GM19025 (cell line): Measurements from ENCODE around the gene MELTF.

Source experiments
- ATAC-seq: cut with Tn5 transposase; IDR thresholded peaks from one replicate; pipeline ENCODE4 v1.9.1; 2021; ENCODE audit warnings: mild to moderate bottlenecking, low read depth, moderate library complexity; ENCODE audit not compliant: unreplicated experiment

Gene MELTF

DNA sequence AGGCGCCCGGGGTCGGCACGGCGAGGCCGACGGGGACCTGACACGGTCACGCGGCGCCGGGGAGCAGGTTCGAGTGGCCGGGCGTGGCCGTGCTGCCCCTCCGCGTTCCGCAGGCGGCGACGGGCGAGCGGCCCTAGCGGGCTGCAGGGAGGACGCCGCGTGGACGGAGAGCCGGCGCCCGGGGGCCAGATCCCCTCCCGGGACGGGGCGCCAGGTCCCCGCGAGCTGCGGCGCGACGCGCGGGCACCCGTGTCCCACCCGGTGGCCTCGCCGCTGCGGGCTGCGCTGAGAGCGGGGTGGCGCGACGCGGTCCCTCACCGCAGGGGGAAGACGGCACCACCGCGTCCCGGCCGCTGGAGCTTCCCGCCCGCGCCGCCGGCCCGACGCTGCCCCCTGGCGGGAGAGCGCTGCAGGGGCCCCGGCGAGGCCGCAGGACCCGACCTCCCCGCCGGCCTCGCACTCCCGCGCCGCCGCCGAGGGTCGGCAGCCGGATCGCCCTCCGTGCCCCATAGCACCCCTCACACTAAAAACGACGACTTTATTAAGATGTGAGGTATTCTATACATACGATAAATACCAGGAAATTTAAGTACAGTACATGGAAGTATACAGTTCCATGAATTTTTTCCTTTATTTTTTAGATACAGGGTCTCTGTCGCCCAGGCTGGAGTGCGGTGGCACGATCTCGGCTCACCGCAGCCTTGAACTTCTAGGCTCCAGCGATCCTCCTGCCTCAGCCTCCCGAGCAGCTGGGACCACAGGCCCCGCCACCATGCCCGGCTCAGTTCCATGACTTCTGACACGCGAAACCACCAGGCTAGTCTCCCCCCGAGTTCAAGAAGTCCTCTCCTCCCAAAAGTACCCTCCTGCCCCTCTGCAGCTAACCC is 59.7 kb downstream of the MELTF start:
- peak; percentile 43 for ATAC-seq

DNA sequence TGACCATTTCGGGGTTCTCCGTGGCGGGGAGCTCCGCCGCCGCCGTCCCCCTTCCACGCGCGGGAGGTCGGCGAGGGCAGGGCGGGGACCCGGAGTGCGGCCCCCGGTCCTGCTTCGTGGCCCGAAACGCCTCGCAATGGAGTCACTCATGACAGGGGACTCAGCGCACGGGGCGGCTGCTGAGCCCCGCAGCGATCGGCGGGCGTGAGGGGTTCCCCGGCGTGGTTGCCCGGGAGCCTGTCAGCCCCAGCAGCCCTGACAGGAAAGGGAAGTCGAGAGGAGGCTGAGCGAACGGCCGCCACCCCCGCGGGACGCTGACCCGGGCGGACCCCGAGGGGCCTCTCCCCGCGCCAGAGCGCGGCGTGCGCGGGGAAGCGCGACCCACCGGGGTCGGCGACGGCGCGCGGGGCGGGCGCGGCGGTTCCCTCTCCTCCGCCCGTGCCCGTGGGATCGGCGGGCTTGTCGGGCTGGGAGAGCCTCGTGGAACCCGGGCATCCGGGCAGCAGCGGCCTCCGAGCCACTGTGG is 60.4 kb downstream of the MELTF start:
- ATAC-seq: peak; percentile 45

DNA sequence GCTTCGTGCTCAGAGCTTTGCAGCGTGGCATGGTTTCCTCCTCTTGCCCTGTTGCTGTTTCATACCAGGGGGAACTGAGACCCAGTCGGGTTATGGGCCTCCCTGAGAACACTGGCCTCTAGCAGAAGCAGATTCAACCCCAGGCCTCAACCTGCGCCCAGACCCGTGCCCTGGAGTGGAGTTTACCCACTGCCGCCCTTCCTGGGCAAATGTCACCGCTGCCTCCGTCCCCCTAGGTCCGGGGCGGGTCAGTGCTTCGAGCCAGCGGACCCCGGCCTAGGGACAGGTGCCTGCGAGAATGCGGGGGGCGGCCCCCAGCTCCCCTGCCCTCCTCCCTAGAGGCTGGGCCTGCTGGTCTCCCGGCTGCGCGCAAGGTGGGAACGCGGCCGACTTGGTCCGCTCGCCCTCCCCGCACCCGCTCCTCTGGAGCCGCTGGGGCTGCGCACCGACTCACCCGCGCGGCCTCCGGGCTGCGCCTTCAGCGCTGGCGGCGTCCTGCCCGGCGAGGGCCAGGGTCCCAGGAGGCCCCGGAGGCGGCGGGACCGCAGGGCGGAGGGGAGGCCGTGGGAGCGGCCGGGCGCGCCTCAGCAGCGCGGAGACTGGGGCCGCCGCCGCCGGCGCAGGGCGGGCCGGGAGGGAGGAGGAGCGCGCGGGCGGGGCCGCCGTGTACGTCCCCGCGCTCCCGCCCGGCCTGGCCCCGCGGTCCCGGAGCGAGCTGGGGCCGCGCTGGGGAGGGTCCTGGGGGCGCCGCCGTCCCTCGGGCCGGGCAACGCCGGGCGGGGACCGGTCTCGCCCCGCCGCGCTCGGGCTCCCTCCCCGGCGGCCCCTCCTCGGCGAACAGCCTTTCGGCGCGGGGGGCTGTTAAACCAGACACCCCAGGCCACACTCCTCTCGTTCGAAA is 61.1 kb downstream of the MELTF start, which contains the start of gene PIGZ:
TSS of gene PIGZ (minus strand) at position 601 of the 901 bp plus-strand sequence. CDS start 16,802 bp downstream, outside the sequence.
- peak; percentile 56 for ATAC-seq

DNA sequence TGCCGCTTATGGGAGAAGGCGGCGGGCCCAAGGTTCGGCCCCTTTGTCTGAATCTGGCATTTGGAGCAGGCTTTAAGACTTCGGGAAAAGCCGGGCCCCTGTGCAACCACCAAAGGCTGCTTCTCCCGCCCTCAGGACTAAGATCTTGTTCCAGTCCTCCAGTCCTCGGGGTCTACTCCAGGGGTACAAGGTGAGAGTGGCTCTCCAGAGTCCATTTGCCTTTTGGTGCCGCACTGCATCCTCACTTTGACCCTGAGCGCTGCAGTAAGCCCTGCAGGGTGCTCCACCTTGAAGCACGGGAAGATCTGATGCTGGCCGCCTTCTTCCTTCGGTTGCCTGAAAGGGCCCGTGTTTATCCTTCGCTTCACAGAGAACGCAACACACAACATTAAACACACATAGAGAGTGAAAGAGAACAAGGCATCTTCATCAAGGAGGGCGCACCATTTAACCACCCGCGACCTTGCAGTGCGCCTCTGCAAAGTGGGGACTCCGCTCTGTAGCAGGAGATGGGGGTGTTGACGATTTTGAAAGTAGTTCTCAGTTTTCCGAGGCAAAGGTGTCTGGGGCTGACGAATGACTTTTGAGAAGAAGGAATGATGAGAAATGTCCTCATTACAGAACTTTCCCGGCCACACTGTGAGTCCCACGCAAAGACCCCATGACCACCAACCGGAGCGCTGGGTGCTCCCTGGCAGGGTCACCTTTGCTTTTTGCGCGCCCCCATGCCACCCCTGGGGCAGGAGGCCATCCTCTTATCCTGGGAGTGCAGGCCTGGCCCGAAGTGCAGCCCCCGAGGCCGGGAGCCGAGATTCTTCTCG is 62.0 kb downstream of the MELTF start:
- ATAC-seq: no peak

- no peak for ATAC-seq
Observed at GRCh38 chr3:196966526-196967401, 62.9 kb downstream of the MELTF start.

DNA sequence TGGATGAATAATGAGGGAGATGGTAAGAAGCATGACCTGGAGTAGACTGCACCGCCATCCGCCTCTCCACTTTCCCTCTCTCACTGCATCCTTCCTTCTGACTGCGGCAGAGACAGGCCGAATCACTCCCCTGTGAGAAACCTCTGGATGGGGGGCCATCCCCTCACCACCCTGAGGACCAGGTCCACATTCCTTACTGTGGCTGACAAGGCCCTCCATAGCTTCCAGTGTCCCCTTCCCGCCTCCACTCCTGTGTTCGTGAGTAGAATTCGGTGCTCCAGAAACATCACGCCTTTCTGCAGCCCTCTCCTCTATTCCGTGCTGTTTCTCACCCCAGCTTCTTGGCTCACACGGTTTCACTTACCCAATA is 63.8 kb downstream of the MELTF start:
- no peak for ATAC-seq

DNA sequence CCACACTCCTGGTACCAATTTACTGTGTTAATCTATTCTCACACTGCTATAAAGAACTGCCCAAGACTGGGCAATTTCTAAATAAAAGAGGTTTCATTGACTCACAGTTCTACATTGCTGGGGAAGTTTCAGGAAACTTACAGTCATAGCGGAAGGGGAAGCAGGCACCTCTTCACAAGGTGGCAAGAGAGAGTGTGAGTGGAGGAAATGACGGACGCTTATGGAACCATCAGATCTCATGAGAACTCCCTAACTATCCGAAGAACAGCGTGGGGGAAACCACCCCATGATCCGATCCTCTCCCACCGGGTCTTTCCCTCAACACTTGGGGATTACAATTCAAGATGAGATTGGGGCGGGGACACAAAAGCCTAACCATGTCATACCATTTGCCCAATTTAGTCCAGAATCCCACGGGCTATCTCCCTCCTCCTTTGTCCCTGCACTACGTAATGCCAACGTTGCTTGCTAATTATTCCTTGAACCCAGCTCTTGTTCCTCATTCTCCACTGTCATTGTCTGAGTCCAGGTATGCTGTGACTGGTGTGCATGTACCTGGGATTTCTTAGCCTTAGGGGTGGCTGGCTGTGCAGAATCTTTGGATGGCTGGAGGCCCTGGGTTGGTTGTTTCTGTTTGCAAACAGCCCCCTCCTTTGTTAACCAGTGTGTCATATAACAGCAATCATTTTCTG is 64.4 kb downstream of the MELTF start:
- ATAC-seq: no peak

DNA sequence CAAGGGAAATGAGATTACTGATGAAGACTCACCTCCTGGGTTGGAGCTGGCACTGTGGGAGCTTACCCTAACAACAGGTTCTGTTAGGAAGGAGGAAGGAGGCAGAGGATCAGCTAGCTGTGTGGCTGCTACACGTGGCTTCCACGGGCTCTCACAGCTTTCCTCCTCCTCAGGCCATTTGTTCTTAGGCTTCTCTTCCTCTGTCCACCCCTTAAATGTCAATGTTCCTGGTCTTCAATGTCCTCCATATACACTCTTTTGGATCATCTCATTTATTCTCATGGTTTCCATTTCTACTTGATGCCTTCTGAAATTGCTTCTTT is 66.0 kb downstream of the MELTF start:
- ATAC-seq: no peak

DNA sequence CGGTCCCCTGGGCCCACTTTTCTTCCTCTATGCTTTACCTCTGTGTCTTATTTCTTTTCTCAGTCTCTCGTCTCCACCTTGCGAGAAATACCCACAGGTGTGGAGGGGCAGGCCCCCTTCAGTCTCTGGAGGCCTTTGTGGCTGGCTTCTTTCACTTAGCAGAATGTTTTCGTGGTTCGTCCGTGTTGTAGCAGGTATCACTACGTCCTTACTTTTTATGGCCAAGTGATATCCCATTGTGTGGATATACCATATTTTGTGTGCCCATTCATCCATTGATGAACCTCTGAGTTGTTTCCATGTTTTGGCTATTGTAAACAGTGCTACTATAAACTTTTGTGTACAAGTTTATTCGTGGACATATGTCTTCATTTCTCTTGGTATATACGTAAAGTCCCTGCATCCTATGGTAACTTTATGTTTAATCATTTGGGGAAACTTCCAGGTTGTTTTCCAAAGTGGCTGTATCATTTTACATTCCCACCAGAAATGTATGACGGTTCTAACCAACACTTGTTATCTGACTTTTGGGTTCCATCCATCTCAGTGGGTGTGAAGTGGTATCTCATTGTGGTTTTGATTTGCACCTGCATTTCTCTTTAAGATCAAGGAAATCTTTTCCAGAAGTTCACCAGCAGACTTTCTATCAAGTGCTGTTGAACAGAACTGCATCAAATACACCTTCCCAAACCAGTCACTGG is 66.5 kb downstream of the MELTF start:
- no peak for ATAC-seq

DNA sequence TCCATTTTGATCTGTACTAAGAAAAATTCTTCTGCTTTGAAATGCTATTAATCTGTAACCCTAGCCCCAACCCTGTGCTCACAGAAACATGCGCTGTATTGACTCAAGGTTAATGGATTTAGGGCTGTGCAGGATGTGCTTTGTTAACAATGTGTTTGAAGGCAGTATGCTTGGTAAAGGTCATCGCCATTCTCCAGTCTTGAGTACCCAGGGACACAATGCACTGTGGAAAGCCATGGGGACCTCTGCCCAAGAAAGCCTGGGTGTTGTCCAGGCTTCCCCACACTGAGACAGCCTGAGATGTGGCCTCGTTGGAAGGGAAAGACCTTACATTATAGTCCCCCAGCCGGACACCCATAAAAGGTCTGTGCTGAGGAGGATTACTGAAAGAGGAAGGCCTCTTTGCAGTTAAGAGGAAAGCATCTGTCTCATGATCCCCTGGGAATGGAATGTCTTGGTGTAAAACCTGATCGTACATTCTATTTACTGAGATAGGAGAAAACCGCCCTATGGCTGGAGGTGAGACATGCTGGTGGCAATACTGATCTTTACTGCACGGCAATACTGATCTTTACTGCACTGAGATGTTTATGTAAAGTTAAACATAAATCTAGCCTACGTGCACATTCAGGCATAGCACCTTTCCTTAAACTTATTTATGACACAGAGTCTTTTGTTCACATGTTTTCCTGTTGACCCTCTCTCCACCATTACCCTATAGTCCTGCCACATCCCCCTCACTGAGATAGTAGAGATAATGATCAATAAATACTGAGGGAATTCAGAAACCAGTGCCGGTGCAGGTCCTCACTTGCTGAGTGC is 67.3 kb downstream of the MELTF start:
- no peak for ATAC-seq

DNA sequence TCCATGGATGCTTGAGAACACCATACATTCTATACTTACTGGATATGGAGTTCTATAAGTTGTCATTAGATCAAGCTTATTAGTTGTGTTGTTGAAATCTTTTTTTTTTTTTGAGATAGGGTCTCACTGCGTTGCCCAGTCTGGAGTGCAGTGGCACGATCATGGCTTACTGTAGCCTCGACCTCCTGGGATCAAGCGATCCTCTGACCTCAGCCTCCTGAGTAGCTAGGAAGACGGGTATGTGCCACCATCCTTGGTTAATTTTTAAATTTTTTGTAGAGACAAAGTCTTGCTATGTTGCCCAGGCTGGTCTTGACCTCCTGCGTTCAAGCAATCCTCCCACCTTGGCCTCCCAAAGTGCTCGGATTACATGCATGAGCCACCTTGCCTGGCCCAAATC is 74.8 kb downstream of the MELTF start:
- no peak for ATAC-seq
